K562 (cell line): Measurements from ENCODE around the gene MAGEB6. TPM values are rescaled to one million over a fixed set of nuclear protein-coding genes. Genes with fewer than 3 reads are reported as not detected.

Experiments used
- ATAC-seq: fragments of 200-7000 bp; cut with Tn5 transposase; 3 replicates; pipeline ENCODE4 v1.9.1; 2020; ENCODE audit warnings: moderate library complexity
- BruUV-seq: library from RNA; stranded (reverse); fragments of 400-500 nt; replicated peaks from 2 replicates; lab custom pipeline; 2021; lab: Mats Ljungman, UMichigan
- CTCF ChIA-PET: fragments of 300-600 bp; formaldehyde crosslinking; extraction: SDS; loops from one replicate; lab custom pipeline; 2021; ENCODE audit warnings: low intra/inter-chr PET ratio; lab: Yijun Ruan, JAX
- POLR2A ChIA-PET: fragments of 300-600, 350-650 bp; sonication (Branson Sonifier 250); formaldehyde crosslinking; extraction: SDS; loops from one replicate; lab custom pipeline; 2021; ENCODE audit warnings: antibody characterized with exemption, inconsistent platforms; lab: Yijun Ruan, JAX
- DNase-seq, 4 experiments: peaks; one replicate each; pipeline versions ENCODE4 v3.0.0 to v3.0.0-alpha.2; 2011 to 2018; ENCODE audit warnings: low spot score in 3 of 4, mixed read lengths in 3 of 4; ENCODE audit errors: extremely low read depth in 1 of 4
- FAIRE-seq: peaks from 2 replicates; lab custom pipeline; 2011; peaks lifted over from hg19 to GRCh38; lab: Jason Lieb, UNC
- H2AFZ ChIP-seq: 2 replicates; pipeline ENCODE4 v1.6.0; 2011; ENCODE audit warnings: low read depth, low read length, control low read depth, inconsistent platforms
- H3K27ac ChIP-seq: fragments of 200-600 bp; 3 replicates; pipeline ENCODE4 v1.8.0; 2011; ENCODE audit warnings: low read depth, mild to moderate bottlenecking, control low read depth, inconsistent platforms, low read length, moderate library complexity, mixed read lengths; ENCODE audit errors: extremely low read depth
- H3K27me3 ChIP-seq, 2 experiments: fragments of 300-600 bp in 1 of 2; 2 replicates in 1 of 2; 3 replicates in 1 of 2; pipeline versions ENCODE4 v1.6.0 to v1.8.0; 2011; ENCODE audit warnings: inconsistent platforms in 2 of 2, low read length in 2 of 2, mild to moderate bottlenecking in 1 of 2, mixed read lengths in 1 of 2, moderate library complexity in 1 of 2; ENCODE audit not compliant: control insufficient read depth in 2 of 2, insufficient read depth in 2 of 2
- H3K36me3 ChIP-seq: fragments of 300-600 bp; 3 replicates; pipeline ENCODE4 v1.8.0; 2011; ENCODE audit warnings: mild to moderate bottlenecking, low read length, inconsistent platforms; ENCODE audit not compliant: control insufficient read depth, insufficient read depth
- H3K4me1 ChIP-seq, 2 experiments: fragments of 200-600 bp in 1 of 2; replicated peaks in 1 of 2; 2 replicates in 1 of 2; 3 replicates in 1 of 2; pipeline versions ENCODE4 v1.5.1 to v1.8.0; 2011; ENCODE audit warnings: inconsistent platforms in 2 of 2, low read length in 2 of 2, mild to moderate bottlenecking in 1 of 2, mixed read lengths in 1 of 2, moderate library complexity in 1 of 2; ENCODE audit not compliant: control insufficient read depth in 2 of 2, insufficient read depth in 2 of 2
- H3K4me2 ChIP-seq: 2 replicates; pipeline ENCODE4 v1.6.1; 2011; ENCODE audit warnings: low read length, control low read depth, inconsistent platforms, mixed read lengths; ENCODE audit not compliant: insufficient read depth
- H3K4me3 ChIP-seq: fragments of 200-600 bp; sonication (generic), shearing (Covaris generic); 2 replicates; pipeline ENCODE4 v1.5.1; 2016; ENCODE audit warnings: control low read depth, inconsistent platforms
- H3K79me2 ChIP-seq: fragments of 200-600 bp; 3 replicates; pipeline ENCODE4 v1.8.0; 2011; ENCODE audit warnings: low read length, inconsistent platforms; ENCODE audit not compliant: control insufficient read depth, insufficient read depth
- H3K9ac ChIP-seq, 2 experiments: 2 replicates each; pipeline versions ENCODE4 v1.6.0 to v1.6.1; 2011; ENCODE audit warnings: low read depth in 2 of 2, low read length in 2 of 2, control low read depth in 1 of 2, inconsistent platforms in 1 of 2, mild to moderate bottlenecking in 1 of 2, mixed read lengths in 1 of 2; ENCODE audit not compliant: insufficient read depth in 1 of 2
- H3K9me1 ChIP-seq: one replicate; pipeline ENCODE4 v1.6.0; 2011; ENCODE audit warnings: inconsistent platforms, mild to moderate bottlenecking, low read length, moderate library complexity; ENCODE audit not compliant: control insufficient read depth, insufficient read depth
- H3K9me3 ChIP-seq: replicated peaks from 2 replicates; pipeline ENCODE4 v1.5.1; 2011; ENCODE audit warnings: low read depth, low read length, inconsistent platforms; ENCODE audit not compliant: control insufficient read depth, insufficient read depth
- H4K20me1 ChIP-seq: replicated peaks from 2 replicates; pipeline ENCODE4 v1.6.1; 2011; ENCODE audit warnings: low read length, inconsistent platforms, mixed read lengths; ENCODE audit not compliant: control insufficient read depth, insufficient read depth
- ARHGAP35 ChIP-seq: fragments of 450-650 bp; IDR thresholded peaks from 2 replicates; pipeline ENCODE4 v1.6.1; 2018; ENCODE audit not compliant: partially characterized antibody
- ARID1B ChIP-seq: fragments of 450-650 bp; IDR thresholded peaks from 2 replicates; pipeline ENCODE4 v1.6.1; 2016; ENCODE audit warnings: antibody characterized with exemption, mild to moderate bottlenecking, inconsistent platforms
- ATF2 ChIP-seq: sonication (generic); formaldehyde crosslinking; IDR thresholded peaks from 2 replicates; pipeline ENCODE4 v1.8.1; 2022; ENCODE audit warnings: missing genetic modification reagents
- ATF6 ChIP-seq: sonication (generic); formaldehyde crosslinking; IDR thresholded peaks from 2 replicates; pipeline ENCODE4 v1.4.0; 2020; ENCODE audit warnings: mild to moderate bottlenecking, missing genetic modification reagents
- HMGXB4 ChIP-seq: sonication (generic); formaldehyde crosslinking; IDR thresholded peaks from 2 replicates; pipeline ENCODE4 v1.8.1; 2023; ENCODE audit warnings: mild to moderate bottlenecking, missing genetic modification reagents
- MAFK ChIP-seq: IDR thresholded peaks from 2 replicates; pipeline ENCODE4 v1.6.1; 2011; ENCODE audit warnings: low read length, improper control_type of control experiment
- MAX ChIP-seq: sonication (generic); formaldehyde crosslinking; IDR thresholded peaks from 2 replicates; pipeline ENCODE4 v1.9.0; 2022; ENCODE audit warnings: mild to moderate bottlenecking, missing genetic modification reagents
- NELFE ChIP-seq: IDR thresholded peaks from 2 replicates; pipeline ENCODE4 v1.6.1; 2011; ENCODE audit warnings: mild to moderate bottlenecking; ENCODE audit not compliant: insufficient read depth, insufficient read length
- NUFIP1 ChIP-seq: fragments of 450-650 bp; IDR thresholded peaks from 2 replicates; pipeline ENCODE4 v1.6.1; 2018; ENCODE audit not compliant: partially characterized antibody
- POLR2G ChIP-seq: fragments of 200-400 bp; formaldehyde crosslinking; IDR thresholded peaks from 2 replicates; pipeline ENCODE4 v1.6.1; 2017; ENCODE audit warnings: low read depth, mild to moderate bottlenecking, antibody characterized with exemption, low read length, moderate library complexity
- SFPQ ChIP-seq: fragments of 200-400 bp; formaldehyde crosslinking; IDR thresholded peaks from 2 replicates; pipeline ENCODE4 v1.6.1; 2017; ENCODE audit warnings: mild to moderate bottlenecking, low read depth, low read length, moderate library complexity
- SMARCA5 ChIP-seq: fragments of 450-650 bp; IDR thresholded peaks from 2 replicates; pipeline ENCODE4 v1.6.1; 2016
- ZBTB2 ChIP-seq: fragments of 450-650 bp; IDR thresholded peaks from 2 replicates; pipeline ENCODE4 v1.6.1; 2016; ENCODE audit warnings: antibody characterized with exemption
- ZNF384 ChIP-seq: IDR thresholded peaks from 2 replicates; pipeline ENCODE4 v1.6.1; 2012; ENCODE audit warnings: low read depth, low read length, improper control_type of control experiment
- in situ Hi-C: fragments of 300-500 bp; cut with MboI; formaldehyde crosslinking; loops from 4 replicates; pipeline ENCODE4 v1.15.0; 2018; ENCODE audit warnings: inconsistent platforms, mixed read lengths
- intact Hi-C: fragments of 100-400 bp; cut with micrococcal nuclease; formaldehyde crosslinking; loops from 2 replicates; pipeline ENCODE4 v1.14.2; 2022
- polyA plus RNA-seq, 8 experiments: library from polyadenylated mRNA; depleted of rRNA in 4 of 8; stranded (reverse) in 5 of 8; unstranded in 3 of 8; fragments of >200 nt; fragmentation: Nextera tagmentation in 2 of 8; fragmentation: Illumina TruSeq in 1 of 8; extraction: Ambion mirVana in 2 of 8; extraction: Trizol in 1 of 8; gene quantifications; 2 replicates each; pipeline versions ENCODE4 v1.2.1 to v1.2.3, GENCODE V29; 2011 to 2014; ENCODE audit warnings: inconsistent platforms in 1 of 8, missing spikeins in 1 of 8
- total RNA-seq, 7 experiments: library from RNA; depleted of rRNA in 6 of 7; stranded (reverse); fragments of >200 nt in 6 of 7; fragmentation: Illumina TruSeq in 2 of 7; extraction: Trizol in 2 of 7; gene quantifications; 2 replicates each; pipeline versions ENCODE4 v1.2.1 to v1.2.3, GENCODE V29; 2011 to 2021; ENCODE audit warnings: low replicate concordance in 1 of 7

Gene MAGEB6
- total and polyA plus RNA-seq, 9 of the 15 experiments (the other 6 are each of a cell fraction or from before 2014, with no cell fraction given) = 0.07 to 0.18 (median 0.11) TPM; not detected in 3

- H3K27me3 ChIP-seq = no peaks in the 10 kb centered on the region
- DNase-seq = no peak
- H3K9me3 ChIP-seq = no peaks in the 10 kb centered on the region
- FAIRE-seq = no peak
- H3K4me2 ChIP-seq = no peak overlapping the region
- POLR2A ChIA-PET = no interaction called here
- no peaks in the 10 kb centered on the region for H4K20me1 ChIP-seq
- ATAC-seq = no peak
- BruUV-seq = no TSS peak
- in situ Hi-C loops (no loop called here), intact Hi-C loops (no loop called here)
- H3K36me3 ChIP-seq = no peaks in the 10 kb centered on the region
- no peak overlapping the region for H3K27ac ChIP-seq
- H3K4me1 ChIP-seq = no peaks in the 10 kb centered on the region
- no peaks in the 10 kb centered on the region for H3K9me1 ChIP-seq
- no peak overlapping the region for H3K4me3 ChIP-seq
- H3K9ac ChIP-seq = no peak overlapping the region
- H3K79me2 ChIP-seq = no peaks in the 10 kb centered on the region
- no peak overlapping the region for H2AFZ ChIP-seq
- CTCF ChIA-PET = no interaction called here
- TF ChIP-seq ZNF384 (no peak), ARHGAP35 (no peak), POLR2G (no peak), NUFIP1 (no peak), MAX (no peak), HMGXB4 (CRISPR knock-in tag) (no peak), SMARCA5 (no peak), ATF6 (no peak), ARID1B (no peak), ATF2 (CRISPR knock-in tag) (no peak), SFPQ (no peak), MAFK (no peak), NELFE (no peak), ZBTB2 (no peak)
These were observed 11.3 kb downstream of the MAGEB6 start for GRCh38 chrX:26203561-26203960.
